Measurements from ENCODE around the gene KIF21A. TPM values are rescaled to one million over a fixed set of nuclear protein-coding genes. Genes with fewer than 3 reads are reported as not detected.

KIF21A gene
- total and polyA plus RNA-seq, 2 experiments from 2014 or later: 25.0 to 55.1 TPM

DNA sequence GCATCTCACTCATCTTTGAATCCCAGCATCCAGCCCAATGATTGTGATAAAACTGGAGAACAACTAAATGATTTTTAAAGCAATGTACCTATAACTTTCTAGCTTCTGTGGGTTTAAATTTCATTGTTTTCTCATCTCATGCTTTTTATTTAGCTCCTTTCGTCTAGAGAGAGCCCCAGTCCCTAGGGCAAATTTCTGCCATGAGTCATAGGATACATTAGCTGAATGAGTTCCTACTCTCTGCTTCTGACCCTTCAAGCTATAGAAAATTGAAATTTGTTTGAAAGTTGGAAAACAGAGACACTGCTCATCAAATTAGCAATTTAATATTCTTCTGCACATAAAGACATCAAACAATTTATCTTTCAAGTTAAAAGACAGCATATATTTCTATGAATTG, 113.9 kb downstream of the KIF21A start:
- H3K4me3 ChIP-seq: no peak overlapping the region
- no peak overlapping the region for H3K4me2 ChIP-seq
- no peak for DNase-seq (ENCODE audit: low spot score)
- 83% methylated on average over 1 of the region's 1 CpG for WGBS (ENCODE audit: low lambda C conversion rate, missing lambda C conversion rate)
- no peaks in the 10 kb centered on the region for H3K79me2 ChIP-seq
- no peak overlapping the region for H2AFZ ChIP-seq
- TF ChIP-seq, protein P1, sequence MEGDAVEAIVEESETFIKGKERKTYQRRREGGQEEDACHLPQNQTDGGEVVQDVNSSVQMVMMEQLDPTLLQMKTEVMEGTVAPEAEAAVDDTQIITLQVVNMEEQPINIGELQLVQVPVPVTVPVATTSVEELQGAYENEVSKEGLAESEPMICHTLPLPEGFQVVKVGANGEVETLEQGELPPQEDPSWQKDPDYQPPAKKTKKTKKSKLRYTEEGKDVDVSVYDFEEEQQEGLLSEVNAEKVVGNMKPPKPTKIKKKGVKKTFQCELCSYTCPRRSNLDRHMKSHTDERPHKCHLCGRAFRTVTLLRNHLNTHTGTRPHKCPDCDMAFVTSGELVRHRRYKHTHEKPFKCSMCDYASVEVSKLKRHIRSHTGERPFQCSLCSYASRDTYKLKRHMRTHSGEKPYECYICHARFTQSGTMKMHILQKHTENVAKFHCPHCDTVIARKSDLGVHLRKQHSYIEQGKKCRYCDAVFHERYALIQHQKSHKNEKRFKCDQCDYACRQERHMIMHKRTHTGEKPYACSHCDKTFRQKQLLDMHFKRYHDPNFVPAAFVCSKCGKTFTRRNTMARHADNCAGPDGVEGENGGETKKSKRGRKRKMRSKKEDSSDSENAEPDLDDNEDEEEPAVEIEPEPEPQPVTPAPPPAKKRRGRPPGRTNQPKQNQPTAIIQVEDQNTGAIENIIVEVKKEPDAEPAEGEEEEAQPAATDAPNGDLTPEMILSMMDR (IDR thresholded peaks at IDR 0.05; ENCODE audit: poor library complexity): no peak
- TF ChIP-seq EZH2phosphoT487 (IDR thresholded peaks at IDR 0.05; ENCODE audit: low read depth, severe bottlenecking, unreplicated experiment) (no peak), EZH2 (IDR thresholded peaks at IDR 0.05; ENCODE audit: borderline replicate concordance) (no peak)
- no peaks in the 10 kb centered on the region for H3K9me3 ChIP-seq (ENCODE audit: low read depth)
- no peak overlapping the region for H3K27ac ChIP-seq
- H3K9me2 ChIP-seq (replicated peaks; ENCODE audit: insufficient read depth): no peaks in the 10 kb centered on the region
- no peaks in the 10 kb centered on the region for H4K20me1 ChIP-seq (ENCODE audit: insufficient read depth, poor library complexity, severe bottlenecking)
- peaks cover 5% of the 10 kb centered on the region for H3K4me1 ChIP-seq (ENCODE audit: insufficient read depth)
- no peaks in the 10 kb centered on the region for H3K36me3 ChIP-seq (replicated peaks; ENCODE audit: insufficient read depth, low read depth)
- H3K27me3 ChIP-seq: no peaks in the 10 kb centered on the region

DNA sequence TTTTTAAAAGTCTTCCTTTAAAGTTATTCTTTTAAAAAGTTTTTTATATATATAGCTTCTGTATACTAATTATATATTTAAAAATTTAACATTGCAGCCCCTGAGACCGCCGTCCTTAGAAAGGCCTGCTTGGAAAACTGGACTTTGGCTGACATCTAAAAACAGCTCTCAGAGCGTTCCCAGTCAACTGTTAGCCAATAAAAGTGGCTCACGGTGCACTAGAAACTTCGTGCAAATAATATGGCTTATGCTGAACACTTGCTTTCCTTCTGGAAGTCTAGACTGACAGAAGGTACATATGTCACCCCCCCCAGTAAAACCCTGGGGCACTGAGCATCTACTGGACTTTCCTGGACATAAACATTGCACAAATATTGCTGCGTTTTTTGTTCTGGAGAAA, 115.0 kb downstream of the KIF21A start:
- WGBS (ENCODE audit: low lambda C conversion rate, missing lambda C conversion rate): 73% methylated on average over 6 of the region's 6 CpGs
- H3K4me3 ChIP-seq: no peak overlapping the region
- H2AFZ ChIP-seq: no peak overlapping the region
- no peak overlapping the region for H3K4me2 ChIP-seq
- no peaks in the 10 kb centered on the region for H3K27me3 ChIP-seq
- no peaks in the 10 kb centered on the region for H3K79me2 ChIP-seq
- no peak for TF ChIP-seq EZH2 (IDR thresholded peaks at IDR 0.05; ENCODE audit: borderline replicate concordance)
- peak; percentile 5 for DNase-seq (ENCODE audit: low spot score)
- H3K9me3 ChIP-seq (ENCODE audit: low read depth): no peaks in the 10 kb centered on the region
- no peaks in the 10 kb centered on the region for H4K20me1 ChIP-seq (ENCODE audit: insufficient read depth, poor library complexity, severe bottlenecking)
- no peak overlapping the region for H3K27ac ChIP-seq
- peaks cover 5% of the 10 kb centered on the region for H3K4me1 ChIP-seq (ENCODE audit: insufficient read depth)
- H3K9me2 ChIP-seq (replicated peaks; ENCODE audit: insufficient read depth): no peaks in the 10 kb centered on the region
- H3K36me3 ChIP-seq (replicated peaks; ENCODE audit: insufficient read depth, low read depth): no peaks in the 10 kb centered on the region

DNA sequence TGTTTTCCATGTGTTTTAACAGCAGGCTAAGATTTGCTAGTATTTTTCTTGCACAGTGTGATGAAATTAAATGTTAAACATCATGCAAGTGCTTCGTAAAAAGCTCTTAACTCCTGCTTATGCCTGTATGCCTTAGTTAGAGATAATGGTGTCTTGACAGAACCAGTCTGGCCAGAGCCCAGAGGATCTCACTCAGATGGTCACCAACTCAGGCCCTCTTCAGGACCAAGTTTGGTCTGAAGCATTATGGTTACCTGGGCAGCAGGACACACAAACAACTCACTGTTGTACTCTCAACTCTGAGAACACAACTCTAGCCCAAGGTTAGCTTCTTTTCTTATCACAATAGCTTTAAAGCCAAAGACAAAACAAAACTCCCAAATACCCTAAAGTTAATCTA, 115.4 kb downstream of the KIF21A start:
- Histone ChIP-seq H3K4me1 (ENCODE audit: insufficient read depth) (peaks cover 5% of the 10 kb centered on the region), H3K4me3 (no peak overlapping the region), H3K27ac (no peak overlapping the region), H3K27me3 (no peaks in the 10 kb centered on the region), H3K9me2 (replicated peaks; ENCODE audit: insufficient read depth) (no peaks in the 10 kb centered on the region), H3K4me2 (no peak overlapping the region), H2AFZ (no peak overlapping the region), H3K9me3 (ENCODE audit: low read depth) (no peaks in the 10 kb centered on the region), H3K79me2 (no peaks in the 10 kb centered on the region), H3K36me3 (replicated peaks; ENCODE audit: insufficient read depth, low read depth) (no peaks in the 10 kb centered on the region), H4K20me1 (ENCODE audit: insufficient read depth, poor library complexity, severe bottlenecking) (no peaks in the 10 kb centered on the region)
- TF ChIP-seq EZH2phosphoT487 (IDR thresholded peaks at IDR 0.05; ENCODE audit: low read depth, severe bottlenecking, unreplicated experiment) (no peak), EZH2 (IDR thresholded peaks at IDR 0.05; ENCODE audit: borderline replicate concordance) (no peak)
- TF ChIP-seq, protein P1 (IDR thresholded peaks at IDR 0.05; ENCODE audit: poor library complexity): no peak
- peak; percentile 9 for DNase-seq (ENCODE audit: low spot score)
- 69% methylated on average over 1 of the region's 1 CpG for WGBS (ENCODE audit: low lambda C conversion rate, missing lambda C conversion rate)

DNA sequence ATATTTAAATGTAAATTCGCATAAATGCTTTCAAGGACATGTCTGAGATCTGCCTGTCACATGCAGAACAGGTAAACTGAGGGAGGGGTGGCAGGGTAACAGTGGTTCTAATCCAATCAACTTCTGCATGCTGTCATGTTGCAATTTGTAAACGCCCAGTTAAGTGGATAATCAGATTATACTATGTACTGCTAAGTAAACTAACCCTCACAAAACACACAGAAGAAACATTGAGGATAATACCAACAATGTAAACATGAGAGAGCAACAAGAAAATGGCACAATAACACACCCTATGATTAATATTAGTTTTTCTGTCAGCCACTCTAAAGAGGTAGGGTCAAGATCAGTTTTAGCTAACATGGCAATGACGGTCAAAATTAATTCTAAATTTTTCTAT, 123.7 kb downstream of the KIF21A start:
- Histone ChIP-seq H3K79me2 (no peaks in the 10 kb centered on the region), H2AFZ (no peak overlapping the region), H3K9me2 (replicated peaks; ENCODE audit: insufficient read depth) (no peaks in the 10 kb centered on the region), H3K27ac (no peak overlapping the region), H3K27me3 (no peaks in the 10 kb centered on the region), H3K9me3 (ENCODE audit: low read depth) (no peaks in the 10 kb centered on the region), H3K4me2 (no peak overlapping the region), H3K4me3 (no peak overlapping the region), H3K36me3 (replicated peaks; ENCODE audit: insufficient read depth, low read depth) (no peaks in the 10 kb centered on the region), H4K20me1 (ENCODE audit: insufficient read depth, poor library complexity, severe bottlenecking) (no peaks in the 10 kb centered on the region), H3K4me1 (ENCODE audit: insufficient read depth) (no peaks in the 10 kb centered on the region)
- 87% methylated on average over 3 of the region's 3 CpGs for WGBS (ENCODE audit: low lambda C conversion rate, missing lambda C conversion rate)
- no peak for DNase-seq (ENCODE audit: low spot score)
- TF ChIP-seq, protein P1 (IDR thresholded peaks at IDR 0.05; ENCODE audit: poor library complexity): no peak
- no peak for TF ChIP-seq EZH2 (IDR thresholded peaks at IDR 0.05; ENCODE audit: borderline replicate concordance)
- no peak for TF ChIP-seq EZH2phosphoT487 (IDR thresholded peaks at IDR 0.05; ENCODE audit: low read depth, severe bottlenecking, unreplicated experiment)
